Spinal cord (tissue), 10 donors: ENCODE results near the gene OSGEP. TPM values are rescaled to one million over a fixed set of nuclear protein-coding genes. Genes with fewer than 3 reads are reported as not detected.

Experiments used
- DNase-seq, 6 donors: peaks; one replicate each; pipeline versions ENCODE4 v3.0.0 to v3.0.0-alpha.2; 2013 to 2015; ENCODE audit warnings: low spot score in 6 of 6, low read depth in 4 of 6
- H3K27ac ChIP-seq: one replicate; pipeline ENCODE4 v1.5.1; 2013; ENCODE audit warnings: low read depth, low read length, control low read depth
- H3K27me3 ChIP-seq: one replicate; pipeline ENCODE4 v1.6.1; 2013; ENCODE audit warnings: low read length; ENCODE audit not compliant: control insufficient read depth, insufficient read depth
- H3K36me3 ChIP-seq: one replicate; pipeline ENCODE4 v1.6.1; 2013; ENCODE audit warnings: low read length; ENCODE audit not compliant: control insufficient read depth, insufficient read depth
- H3K4me1 ChIP-seq: one replicate; pipeline ENCODE4 v1.6.1; 2013; ENCODE audit warnings: low read length; ENCODE audit not compliant: control insufficient read depth, insufficient read depth
- H3K4me3 ChIP-seq: one replicate; pipeline ENCODE4 v1.5.1; 2013; ENCODE audit warnings: low read depth, low read length, control low read depth
- H3K9me3 ChIP-seq: one replicate; pipeline ENCODE4 v1.6.1; 2013; ENCODE audit warnings: low read length; ENCODE audit not compliant: control insufficient read depth, insufficient read depth
- WGBS: methylation state at CpG from one replicate; pipeline ENCODE4 v1.1.5; 2013; ENCODE audit warnings: missing lambda C conversion rate; ENCODE audit not compliant: insufficient coverage; 5-methylcytosine and 5-hydroxymethylcytosine counted together
- long read RNA-seq, 4 donors: transcript quantifications; one replicate each; lab custom pipeline, GENCODE V29; 2026
- polyA plus RNA-seq, 2 donors: library from polyadenylated mRNA; unstranded; fragments of 120-200 nt; gene quantifications; one replicate each; pipeline ENCODE4 v1.2.1, GENCODE V29; 2013; ENCODE audit not compliant: insufficient read length in 2 of 2
- total RNA-seq, 2 donors: library from RNA; depleted of rRNA in 1 of 2; stranded (reverse); fragments of 120-200 nt in 1 of 2; fragments of >200 nt in 1 of 2; gene quantifications; one replicate each; pipeline versions ENCODE4 v1.2.3 to v1.2.4, GENCODE V29; 2013 to 2014
- donor health status: healthy.

OSGEP gene
- total RNA-seq (10 to 100 TPM; 34.6 to 58.6 TPM), polyA plus RNA-seq (10 to 100 TPM; 65.2 to 90.7 TPM)
- long read RNA-seq, donor 1, transcript OSGEP-201 (11 exons, 2,002 nt): major isoform, 6 of 18 reads
- long read RNA-seq, donor 1, partial matches to known transcripts: 0 of 18 reads
- long read RNA-seq, donor 1, other reads (novel, unspliced or antisense): 0 of 18 reads
- long read RNA-seq, donor 2, partial matches to known transcripts: 0 of 6 reads
- long read RNA-seq, donor 2, other reads (novel, unspliced or antisense): 0 of 6 reads
- long read RNA-seq, donor 3, partial matches to known transcripts: 0 of 4 reads
- long read RNA-seq, donor 3, other reads (novel, unspliced or antisense): 0 of 4 reads
- long read RNA-seq, donor 4, transcript OSGEP-201 (11 exons, 2,002 nt): major isoform, 8 of 1,131 reads
- long read RNA-seq, donor 4, partial matches to known transcripts: 854 of 1,131 reads
- long read RNA-seq, donor 4, other reads (novel, unspliced or antisense): 258 of 1,131 reads

- peaks cover 43% of the 10 kb centered on the region for H3K36me3 ChIP-seq
- H3K27me3 ChIP-seq: no peaks in the 10 kb centered on the region
- DNase-seq: peak; percentile 98 to 100 (median 100)
- under 1% methylated on average over 56 of the region's 56 CpGs for WGBS
- peak within 1 kb of the TSS; percentile 84 for H3K4me3 ChIP-seq
- H3K9me3 ChIP-seq: no peaks in the 10 kb centered on the region
- H3K4me1 ChIP-seq: peaks cover 17% of the 10 kb centered on the region
- peak within 1 kb of the TSS; percentile 96 for H3K27ac ChIP-seq
Measured at GRCh38 chr14:20454516-20455354, at the start of gene OSGEP, which contains the start of gene APEX1. Gene OSGEP (minus strand): TSS chr14:20454812. CDS start chr14:20454683, 129 bp downstream. Gene APEX1 (plus strand): TSS chr14:20455226. CDS start chr14:20455646, 420 bp downstream.

GRCh38 chr14:20503898-20504297, 49.3 kb upstream of the OSGEP start:
- no peak overlapping the region for H3K27ac ChIP-seq
- no peaks in the 10 kb centered on the region for H3K27me3 ChIP-seq
- no peaks in the 10 kb centered on the region for H3K9me3 ChIP-seq
- no peak overlapping the region for H3K4me3 ChIP-seq
- no peaks in the 10 kb centered on the region for H3K36me3 ChIP-seq
- 52% methylated on average over 2 of the region's 6 CpGs for WGBS
- DNase-seq: peak in 1 of 6 donors; percentile 4
- no peaks in the 10 kb centered on the region for H3K4me1 ChIP-seq

DNA sequence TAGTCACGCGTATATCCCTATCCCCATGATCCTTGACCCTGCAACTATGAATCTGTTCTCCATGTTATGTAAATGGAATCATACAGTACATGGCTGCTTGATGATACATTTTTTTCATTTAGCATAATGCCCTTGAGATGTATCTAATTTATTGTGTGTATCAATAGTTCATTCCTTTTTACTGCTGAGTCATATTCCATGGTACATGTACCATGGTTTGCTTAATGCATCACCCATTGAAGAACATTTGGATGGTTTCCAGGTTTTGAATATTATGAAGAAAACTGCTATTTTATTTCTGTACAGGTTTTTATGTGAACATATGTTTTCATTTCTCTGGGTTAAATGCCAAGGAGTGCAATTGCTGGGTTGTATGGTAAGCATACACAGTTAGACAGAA, 46.7 kb upstream of the OSGEP start:
- Histone ChIP-seq H3K4me3 (no peak overlapping the region), H3K27me3 (no peaks in the 10 kb centered on the region), H3K9me3 (no peaks in the 10 kb centered on the region), H3K27ac (no peak overlapping the region), H3K36me3 (no peaks in the 10 kb centered on the region), H3K4me1 (no peaks in the 10 kb centered on the region)
- no CpG with 5 or more reads among the region's 2 CpGs for WGBS
- DNase-seq: no peak

GRCh38 chr14:20499881-20500280, 45.3 kb upstream of the OSGEP start:
- no peaks in the 10 kb centered on the region for H3K36me3 ChIP-seq
- WGBS: 88% methylated on average over 5 of the region's 5 CpGs
- no peak overlapping the region for H3K27ac ChIP-seq
- no peak overlapping the region for H3K4me3 ChIP-seq
- peak in 1 of 6 donors; percentile 36 for DNase-seq
- no peaks in the 10 kb centered on the region for H3K27me3 ChIP-seq
- no peaks in the 10 kb centered on the region for H3K9me3 ChIP-seq
- H3K4me1 ChIP-seq: no peaks in the 10 kb centered on the region

- Histone ChIP-seq H3K4me3 (no peak overlapping the region), H3K4me1 (no peaks in the 10 kb centered on the region)
- 100% methylated on average over 1 of the region's 4 CpGs for WGBS
Measured at GRCh38 chr14:20499108-20499507, 44.5 kb upstream of the OSGEP start.

GRCh38 chr14:20498622-20499021, 44.0 kb upstream of the OSGEP start:
- H3K27me3 ChIP-seq: no peaks in the 10 kb centered on the region
- no peaks in the 10 kb centered on the region for H3K4me1 ChIP-seq
- no peaks in the 10 kb centered on the region for H3K9me3 ChIP-seq
- WGBS: 89% methylated on average over 1 of the region's 2 CpGs
- no peak overlapping the region for H3K27ac ChIP-seq
- no peak overlapping the region for H3K4me3 ChIP-seq
- no peak for DNase-seq
- H3K36me3 ChIP-seq: no peaks in the 10 kb centered on the region

More at GRCh38 chr14:20499108-20499507, 44.5 kb upstream of the OSGEP start:
- Histone ChIP-seq H3K27ac (no peak overlapping the region), H3K27me3 (no peaks in the 10 kb centered on the region), H3K9me3 (no peaks in the 10 kb centered on the region), H3K36me3 (no peaks in the 10 kb centered on the region)
- DNase-seq: no peak

GRCh38 chr14:20494935-20495766, 40.5 kb upstream of the OSGEP start:
- Histone ChIP-seq H3K36me3 (no peaks in the 10 kb centered on the region), H3K4me1 (no peaks in the 10 kb centered on the region), H3K4me3 (no peak overlapping the region), H3K27ac (no peak overlapping the region), H3K27me3 (no peaks in the 10 kb centered on the region), H3K9me3 (no peaks in the 10 kb centered on the region)
- DNase-seq: no peak
- 89% methylated on average over 8 of the region's 8 CpGs for WGBS

- Histone ChIP-seq H3K27me3 (no peaks in the 10 kb centered on the region), H3K4me1 (no peaks in the 10 kb centered on the region), H3K36me3 (no peaks in the 10 kb centered on the region), H3K27ac (no peak overlapping the region), H3K9me3 (no peaks in the 10 kb centered on the region), H3K4me3 (no peak overlapping the region)
- no CpG with 5 or more reads among the region's 2 CpGs for WGBS
- DNase-seq: no peak
Measured at GRCh38 chr14:20493634-20494033, 39.0 kb upstream of the OSGEP start.

DNA sequence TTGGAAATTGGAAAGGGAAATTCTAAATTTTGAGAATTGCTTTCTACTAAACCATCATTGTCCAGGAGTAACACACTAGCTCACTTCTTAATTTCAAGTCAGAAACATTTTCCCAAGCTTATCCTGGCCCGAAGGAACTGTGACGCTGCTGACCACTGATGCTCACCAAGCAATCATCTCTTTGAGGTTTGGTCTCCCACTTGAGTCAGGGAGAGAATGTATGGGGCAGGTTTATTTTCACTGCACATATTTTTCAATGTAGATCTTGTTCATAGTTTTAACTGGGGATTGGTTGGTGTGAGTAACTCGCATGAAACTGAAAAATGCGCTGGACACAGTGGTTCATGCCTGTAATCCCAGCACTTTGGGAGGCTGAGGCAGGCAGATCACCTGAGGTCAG, 37.9 kb upstream of the OSGEP start:
- DNase-seq: no peak
- WGBS: 95% methylated on average over 2 of the region's 4 CpGs
- Histone ChIP-seq H3K27me3 (no peaks in the 10 kb centered on the region), H3K36me3 (no peaks in the 10 kb centered on the region), H3K4me1 (no peaks in the 10 kb centered on the region), H3K4me3 (no peak overlapping the region), H3K9me3 (no peaks in the 10 kb centered on the region), H3K27ac (no peak overlapping the region)
